Measurements from ENCODE around the gene SERPINA1. TPM values are rescaled to one million over a fixed set of nuclear protein-coding genes. Genes with fewer than 3 reads are reported as not detected.

Gene SERPINA1
- total RNA-seq, 3 donors from 2014 or later (not counting 1 experiment from before 2014, with no cell fraction given) = 12.7 to 65.3 (median 48.3) TPM

- ATAC-seq = no peak
- Histone ChIP-seq H3K36me3 (ENCODE audit: control insufficient read depth, insufficient read depth, low read length) (no peaks in the 10 kb centered on the region), H3K4me1 (ENCODE audit: control insufficient read depth, insufficient read depth, low read length) (peaks cover 13% of the 10 kb centered on the region)
These were observed 2.0 kb downstream of the SERPINA1 start for GRCh38 chr14:94386085-94387031.

GRCh38 chr14:94385553-94386057, 2.8 kb downstream of the SERPINA1 start:
- ATAC-seq = no peak
- no peaks in the 10 kb centered on the region for H3K36me3 ChIP-seq (ENCODE audit: control insufficient read depth, insufficient read depth, low read length)
- Mint-ChIP-seq H3K9me3 (no peaks in the 10 kb centered on the region), H3K4me3 (no peak overlapping the region), H3K27ac (no peak overlapping the region), H3K27me3 (ENCODE audit: low read depth in 2 of 2) (no peaks in the 10 kb centered on the region), H3K36me3 (no peaks in the 10 kb centered on the region), H3K4me1 (no peaks in the 10 kb centered on the region)
- H3K27ac ChIP-seq (ENCODE audit: low read length) = no peak overlapping the region
- peaks cover 6% of the 10 kb centered on the region for H3K4me1 ChIP-seq (ENCODE audit: control insufficient read depth, insufficient read depth, low read length)
- H3K27me3 ChIP-seq (ENCODE audit: control insufficient read depth, insufficient read depth, low read length) = no peaks in the 10 kb centered on the region
- 81% methylated on average over 3 of the region's 3 CpGs for WGBS (ENCODE audit: insufficient coverage)
- intact Hi-C loops (cut with micrococcal nuclease) = no loop called here
- DNase-seq = no peak
- no peaks in the 10 kb centered on the region for H3K9me3 ChIP-seq (ENCODE audit: control insufficient read depth, insufficient read depth, low read length)
- no peak overlapping the region for H3K4me3 ChIP-seq (ENCODE audit: low read length)
- no peak for TF ChIP-seq CTCF (IDR thresholded peaks at IDR 0.05)

More at GRCh38 chr14:94386085-94387031, 2.0 kb downstream of the SERPINA1 start:
- no peaks in the 10 kb centered on the region for H3K27me3 ChIP-seq (ENCODE audit: control insufficient read depth, insufficient read depth, low read length)
- H3K27ac ChIP-seq (ENCODE audit: low read length) = no peak overlapping the region
- H3K4me3 Mint-ChIP-seq = no peak overlapping the region
- H3K4me1 Mint-ChIP-seq = peaks cover 0 to 3% of the 10 kb centered on the region in 2 donors
- no peaks in the 10 kb centered on the region for H3K9me3 ChIP-seq (ENCODE audit: control insufficient read depth, insufficient read depth, low read length)
- WGBS (ENCODE audit: insufficient coverage) = 83% methylated on average over 14 of the region's 14 CpGs
- H3K9me3 Mint-ChIP-seq = no peaks in the 10 kb centered on the region
- no peak overlapping the region for H3K27ac Mint-ChIP-seq
- no peak for TF ChIP-seq CTCF (IDR thresholded peaks at IDR 0.05)
- no peaks in the 10 kb centered on the region for H3K36me3 Mint-ChIP-seq
- H3K4me3 ChIP-seq (ENCODE audit: low read length) = no peak overlapping the region
- intact Hi-C loops (cut with micrococcal nuclease) = no loop called here
- no peak for DNase-seq
- H3K27me3 Mint-ChIP-seq (ENCODE audit: low read depth in 2 of 2) = no peaks in the 10 kb centered on the region

GRCh38 chr14:94384342-94384741, 4.1 kb downstream of the SERPINA1 start:
- H3K36me3 Mint-ChIP-seq = no peaks in the 10 kb centered on the region
- intact Hi-C loops (cut with micrococcal nuclease) = no loop called here
- H3K27me3 Mint-ChIP-seq (ENCODE audit: low read depth in 2 of 2) = peaks cover 0 to under 1% of the 10 kb centered on the region in 2 donors

More at GRCh38 chr14:94384342-94384741, 4.1 kb downstream of the SERPINA1 start:
- Mint-ChIP-seq H3K27ac (no peak overlapping the region), H3K4me3 (no peak overlapping the region), H3K4me1 (no peaks in the 10 kb centered on the region), H3K9me3 (no peaks in the 10 kb centered on the region)
- Histone ChIP-seq H3K27ac (ENCODE audit: low read length) (no peak overlapping the region), H3K27me3 (ENCODE audit: control insufficient read depth, insufficient read depth, low read length) (no peaks in the 10 kb centered on the region), H3K9me3 (ENCODE audit: control insufficient read depth, insufficient read depth, low read length) (no peaks in the 10 kb centered on the region), H3K36me3 (ENCODE audit: control insufficient read depth, insufficient read depth, low read length) (no peaks in the 10 kb centered on the region), H3K4me1 (ENCODE audit: control insufficient read depth, insufficient read depth, low read length) (no peaks in the 10 kb centered on the region), H3K4me3 (ENCODE audit: low read length) (no peak overlapping the region)
- ATAC-seq = no peak
- TF ChIP-seq CTCF (IDR thresholded peaks at IDR 0.05) = no peak
- DNase-seq = no peak
- 89% methylated on average over 6 of the region's 7 CpGs for WGBS (ENCODE audit: insufficient coverage)

All from natural killer cell (primary cell).